HepG2 (cell line): ENCODE data around the gene IL1RL2. TPM values are rescaled to one million over a fixed set of nuclear protein-coding genes. Genes with fewer than 3 reads are reported as not detected.

ENCODE experiments used
- ATAC-seq: fragments of 200-7000 bp; cut with Tn5 transposase; 3 replicates; pipeline ENCODE4 v1.9.1; 2020; ENCODE audit warnings: mild to moderate bottlenecking, moderate library complexity
- BruUV-seq: library from RNA; stranded (reverse); fragments of 400-500 nt; replicated peaks from 2 replicates; lab custom pipeline; 2021; lab: Mats Ljungman, UMichigan
- CTCF ChIA-PET: fragments of 300-600 bp; formaldehyde crosslinking; extraction: SDS; loops from one replicate; lab custom pipeline; 2021; ENCODE audit warnings: low total read pairs, inconsistent platforms, low intra/inter-chr PET ratio; lab: Yijun Ruan, JAX
- POLR2A ChIA-PET: fragments of 350-600 bp; sonication (Branson Sonifier 250); formaldehyde crosslinking; loops from one replicate; lab custom pipeline; 2020; ENCODE audit warnings: antibody characterized with exemption, inconsistent platforms; lab: Yijun Ruan, JAX
- DNase-seq: peaks from one replicate; pipeline ENCODE4 v3.0.0-alpha.2; 2015; ENCODE audit warnings: low spot score
- FAIRE-seq: peaks from 3 replicates; lab custom pipeline; 2011; peaks lifted over from hg19 to GRCh38; lab: Jason Lieb, UNC
- H2AFZ ChIP-seq: one replicate; pipeline ENCODE4 v1.6.1; 2011; ENCODE audit warnings: low read length, inconsistent platforms
- H3K27ac ChIP-seq: fragments of 300-600 bp; 3 replicates; pipeline ENCODE4 v1.8.0; 2011; ENCODE audit warnings: mixed run types, mild to moderate bottlenecking, mixed read lengths, low read length, inconsistent platforms; ENCODE audit not compliant: insufficient read depth; ENCODE audit errors: extremely low read length
- H3K27me3 ChIP-seq, 2 experiments: fragments of 200-600 bp in 1 of 2; 2 replicates in 1 of 2; 3 replicates in 1 of 2; pipeline versions ENCODE4 v1.6.0 to v1.8.0; 2011; ENCODE audit warnings: low read length in 2 of 2, mild to moderate bottlenecking in 2 of 2, moderate library complexity in 2 of 2, inconsistent platforms in 1 of 2; ENCODE audit not compliant: insufficient read depth in 2 of 2, control insufficient read depth in 1 of 2
- H3K36me3 ChIP-seq, 2 experiments: fragments of 200-600 bp in 1 of 2; replicated peaks in 1 of 2; 2 replicates in 1 of 2; 3 replicates in 1 of 2; pipeline versions ENCODE4 v1.5.1 to v1.8.0; 2011; ENCODE audit warnings: low read length in 2 of 2, inconsistent platforms in 1 of 2; ENCODE audit not compliant: insufficient read depth in 2 of 2, control insufficient read depth in 1 of 2
- H3K4me1 ChIP-seq: 2 replicates; pipeline ENCODE4 v1.5.1; 2012; ENCODE audit warnings: low read length, inconsistent platforms; ENCODE audit not compliant: insufficient read depth
- H3K4me2 ChIP-seq: 2 replicates; pipeline ENCODE4 v1.6.0; 2011; ENCODE audit warnings: low read depth, low read length, inconsistent platforms
- H3K4me3 ChIP-seq, 3 experiments: fragments of 200-600 bp in 1 of 3; sonication (generic), shearing (Covaris generic) in 1 of 3; replicated peaks in 1 of 3; 2 replicates each; pipeline ENCODE4 v1.5.1; 2011 to 2016; ENCODE audit warnings: low read length in 3 of 3, inconsistent platforms in 2 of 3, low read depth in 2 of 3, mild to moderate bottlenecking in 2 of 3, control low read depth in 1 of 3, mixed read lengths in 1 of 3; ENCODE audit not compliant: insufficient read depth in 1 of 3
- H3K79me2 ChIP-seq: one replicate; pipeline ENCODE4 v1.6.1; 2011; ENCODE audit warnings: low read length, inconsistent platforms; ENCODE audit not compliant: insufficient read depth
- H3K9ac ChIP-seq: 2 replicates; pipeline ENCODE4 v1.6.0; 2011; ENCODE audit warnings: mild to moderate bottlenecking, low read depth, low read length, inconsistent platforms; ENCODE audit not compliant: insufficient read depth
- H3K9me3 ChIP-seq: 2 replicates; pipeline ENCODE4 v1.5.1; 2012; ENCODE audit warnings: mild to moderate bottlenecking, low read length
- H4K20me1 ChIP-seq: 2 replicates; pipeline ENCODE4 v1.6.0; 2011; ENCODE audit warnings: inconsistent platforms, mild to moderate bottlenecking, low read length, moderate library complexity; ENCODE audit not compliant: insufficient read depth
- ATM ChIP-seq: fragments of 450-650 bp; IDR thresholded peaks from 2 replicates; pipeline ENCODE4 v1.7.1; 2017; ENCODE audit warnings: mild to moderate bottlenecking, borderline replicate concordance
- CREB3 ChIP-seq: sonication (generic); formaldehyde crosslinking; IDR thresholded peaks from 2 replicates; pipeline ENCODE4 v1.5.0; 2020; ENCODE audit warnings: missing genetic modification reagents
- HIVEP1 ChIP-seq: sonication (generic); formaldehyde crosslinking; IDR thresholded peaks from 2 replicates; pipeline ENCODE4 v1.4.0; 2020; ENCODE audit warnings: mild to moderate bottlenecking, missing genetic modification reagents
- HNF4A ChIP-seq: sonication (generic); formaldehyde crosslinking; IDR thresholded peaks from 2 replicates; pipeline ENCODE4 v1.4.0; 2020; ENCODE audit warnings: missing genetic modification reagents
- NFE2L2 ChIP-seq: fragments of 150-350 bp; IDR thresholded peaks from 2 replicates; pipeline ENCODE4 v1.6.1; 2014; ENCODE audit warnings: low read length
- PITX1 ChIP-seq: sonication (generic); formaldehyde crosslinking; IDR thresholded peaks from 2 replicates; pipeline ENCODE4 v1.5.1; 2020; ENCODE audit warnings: mild to moderate bottlenecking, missing genetic modification reagents
- RFX3 ChIP-seq: IDR thresholded peaks from 2 replicates; pipeline ENCODE4 v1.6.1; 2016; ENCODE audit warnings: missing biosample characterization, missing genetic modification reagents
- RNF2 ChIP-seq: fragments of 450-650 bp; conservative IDR thresholded peaks from 2 replicates; pipeline ENCODE4 v1.6.1; 2016; ENCODE audit warnings: low read depth
- SRY ChIP-seq: sonication (generic); formaldehyde crosslinking; IDR thresholded peaks from 2 replicates; pipeline ENCODE4 v1.8.0; 2022; ENCODE audit warnings: mild to moderate bottlenecking, missing genetic modification reagents
- YEATS4 ChIP-seq: sonication (generic); formaldehyde crosslinking; IDR thresholded peaks from 2 replicates; pipeline ENCODE4 v1.4.0; 2020; ENCODE audit warnings: missing genetic modification reagents, borderline replicate concordance
- ZNF17 ChIP-seq: sonication (generic); formaldehyde crosslinking; IDR thresholded peaks from 2 replicates; pipeline ENCODE4 v1.5.0; 2020; ENCODE audit warnings: mild to moderate bottlenecking, missing genetic modification reagents
- ZNF350 ChIP-seq: sonication (generic); formaldehyde crosslinking; IDR thresholded peaks from 2 replicates; pipeline ENCODE4 v1.4.0; 2020; ENCODE audit warnings: mild to moderate bottlenecking, low read depth, missing genetic modification reagents, borderline replicate concordance
- ZNF530 ChIP-seq: sonication (generic); formaldehyde crosslinking; IDR thresholded peaks from 2 replicates; pipeline ENCODE4 v1.5.0; 2020; ENCODE audit warnings: low read depth, mild to moderate bottlenecking, missing genetic modification reagents
- ZNF589 ChIP-seq: sonication (generic); formaldehyde crosslinking; conservative IDR thresholded peaks from 2 replicates; pipeline ENCODE4 v1.8.0; 2022; ENCODE audit warnings: mild to moderate bottlenecking, moderate library complexity, missing genetic modification reagents
- ZNF616 ChIP-seq: sonication (generic); formaldehyde crosslinking; IDR thresholded peaks from 2 replicates; pipeline ENCODE4 v1.5.0; 2020; ENCODE audit warnings: low read depth, mild to moderate bottlenecking, missing genetic modification reagents
- WGBS: methylation state at CpG from one replicate; pipeline ENCODE4 v1.1.6; 2017; ENCODE audit warnings: low lambda C conversion rate; 5-methylcytosine and 5-hydroxymethylcytosine counted together
- in situ Hi-C: cut with HindIII; loops from 2 replicates; pipeline ENCODE4 v1.10.0; 2017; ENCODE audit warnings: low pct_unique_long_range_greater_than_20kb; ENCODE audit not compliant: extremely low pct_ligation_motif_present
- intact Hi-C: fragments of 100-400 bp; cut with micrococcal nuclease; formaldehyde crosslinking; loops from one replicate; pipeline ENCODE4 v1.10.0; 2022; ENCODE audit not compliant: unreplicated experiment
- polyA plus RNA-seq, 8 experiments: library from polyadenylated mRNA; depleted of rRNA in 3 of 8; stranded (reverse) in 7 of 8; unstranded in 1 of 8; fragments of >200 nt; fragmentation: Illumina TruSeq in 4 of 8; extraction: Trizol in 4 of 8; gene quantifications; 2 replicates each; pipeline versions ENCODE4 v1.2.1 to v1.2.3, GENCODE V29; 2011 to 2016; ENCODE audit warnings: low read depth in 4 of 8, missing spikeins in 1 of 8, mixed read lengths in 1 of 8; ENCODE audit not compliant: insufficient read depth in 1 of 8
- total RNA-seq, 5 experiments: library from RNA; depleted of rRNA; stranded (reverse); fragments of >200 nt; fragmentation: Illumina TruSeq; extraction: Trizol; gene quantifications; 2 replicates each; pipeline ENCODE4 v1.2.3, GENCODE V29; 2016; ENCODE audit warnings: low read depth in 1 of 5
- TF ChIP-seq, protein P1 (sequence below): IDR thresholded peaks from 2 replicates; pipeline ENCODE4 v1.6.1; 2016; ENCODE audit warnings: control low read depth

Gene IL1RL2
- total and polyA plus RNA-seq, 2 of the 13 experiments (the other 11 are each of a cell fraction or from before 2014, with no cell fraction given) = 0.03 TPM; not detected in 1

DNA sequence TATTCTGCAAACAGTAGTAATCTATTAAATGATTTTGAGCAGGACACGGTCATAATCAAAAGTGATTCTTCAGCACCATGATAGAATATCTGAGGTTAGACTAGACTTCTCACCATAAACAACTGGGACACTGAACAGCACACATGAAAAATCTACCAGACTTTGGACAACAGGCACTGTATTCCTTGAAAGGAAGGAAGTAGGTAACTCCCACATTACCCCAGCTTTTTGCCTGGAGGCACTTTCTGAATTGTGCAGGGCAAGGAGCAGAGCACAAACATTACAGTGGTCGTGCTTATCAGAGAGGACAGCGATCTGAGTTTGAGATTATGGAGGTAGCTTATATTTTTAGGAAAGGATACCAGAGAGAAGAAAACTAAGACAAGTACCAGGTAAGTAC, 99.2 kb downstream of the IL1RL2 start:
- FAIRE-seq (no peak), ATAC-seq (no peak), DNase-seq (no peak)
- TF ChIP-seq CREB3 (CRISPR knock-in tag) (no peak), YEATS4 (no peak), ZNF17 (CRISPR knock-in tag) (no peak), ZNF530 (CRISPR knock-in tag) (no peak), SRY (no peak), HNF4A (no peak), ZNF589 (CRISPR knock-in tag) (no peak), RFX3 (CRISPR knock-in tag) (no peak), ATM (no peak), PITX1 (CRISPR knock-in tag) (no peak), ZNF350 (CRISPR knock-in tag) (no peak), HIVEP1 (CRISPR knock-in tag) (no peak), RNF2 (no peak), NFE2L2 (no peak), ZNF616 (no peak)
- TF ChIP-seq, protein P1, sequence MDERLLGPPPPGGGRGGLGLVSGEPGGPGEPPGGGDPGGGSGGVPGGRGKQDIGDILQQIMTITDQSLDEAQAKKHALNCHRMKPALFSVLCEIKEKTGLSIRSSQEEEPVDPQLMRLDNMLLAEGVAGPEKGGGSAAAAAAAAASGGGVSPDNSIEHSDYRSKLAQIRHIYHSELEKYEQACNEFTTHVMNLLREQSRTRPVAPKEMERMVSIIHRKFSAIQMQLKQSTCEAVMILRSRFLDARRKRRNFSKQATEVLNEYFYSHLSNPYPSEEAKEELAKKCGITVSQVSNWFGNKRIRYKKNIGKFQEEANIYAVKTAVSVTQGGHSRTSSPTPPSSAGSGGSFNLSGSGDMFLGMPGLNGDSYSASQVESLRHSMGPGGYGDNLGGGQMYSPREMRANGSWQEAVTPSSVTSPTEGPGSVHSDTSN = no peak
- Histone ChIP-seq H3K27me3 (peaks cover 0 to 6% of the 10 kb centered on the region in 2 experiments; a peak in 2 of 5 replicates), H2AFZ (no peak overlapping the region), H3K4me2 (no peak overlapping the region), H3K36me3 (no peaks in the 10 kb centered on the region), H3K79me2 (no peaks in the 10 kb centered on the region), H3K9me3 (no peaks in the 10 kb centered on the region), H4K20me1 (no peaks in the 10 kb centered on the region), H3K4me3 (no peak overlapping the region), H3K27ac (no peak overlapping the region), H3K9ac (no peak overlapping the region), H3K4me1 (no peaks in the 10 kb centered on the region)
- POLR2A ChIA-PET = no interaction called here
- BruUV-seq = no TSS peak
- CTCF ChIA-PET = no interaction called here
- in situ Hi-C loops (no loop called here), intact Hi-C loops (no loop called here)
- WGBS = 14% methylated on average over 3 of the region's 3 CpGs
